Dedifferentiated amniotic fluid mesenchymal stem cell (primary cell): ENCODE measurements around the gene PGLYRP4.
"Not testable (repeated sequence)": the region's sequence is repeated elsewhere in the genome, so short reads cannot be mapped to it uniquely, and the experiment has no call there.

Source experiments
- DNase-seq: peaks from one replicate; pipeline ENCODE4 v3.0.0-alpha.2; 2016; ENCODE audit errors: extremely low spot score

Gene PGLYRP4

GRCh38 chr1:153337980-153338853 lies 10.4 kb downstream of the PGLYRP4 start:
- no peak for DNase-seq

GRCh38 chr1:153336650-153337049 lies 12.0 kb downstream of the PGLYRP4 start:
- DNase-seq = no peak

GRCh38 chr1:153333902-153334301 lies 14.7 kb downstream of the PGLYRP4 start:
- no peak for DNase-seq

- DNase-seq = no peak
Measured at GRCh38 chr1:153324912-153325311, 23.7 kb downstream of the PGLYRP4 start.

GRCh38 chr1:153322568-153322967 lies 26.1 kb downstream of the PGLYRP4 start:
- DNase-seq = no peak

- not testable (repeated sequence) for DNase-seq
Measured at GRCh38 chr1:153318145-153318544, 30.5 kb downstream of the PGLYRP4 start.

GRCh38 chr1:153316013-153316412 lies 32.6 kb downstream of the PGLYRP4 start:
- not testable (repeated sequence) for DNase-seq

- DNase-seq = not testable (repeated sequence)
Measured at GRCh38 chr1:153314388-153314787, 34.3 kb downstream of the PGLYRP4 start.

- DNase-seq = no peak
Measured at GRCh38 chr1:153313288-153313687, 35.4 kb downstream of the PGLYRP4 start.

- DNase-seq = no peak
Measured at GRCh38 chr1:153312570-153313186, 36.0 kb downstream of the PGLYRP4 start, which contains the start of gene PGLYRP3. Gene PGLYRP3 (minus strand): TSS chr1:153312952. CDS start chr1:153310665, 2,287 bp downstream.

GRCh38 chr1:153310526-153310925 lies 38.1 kb downstream of the PGLYRP4 start:
- DNase-seq = no peak

- DNase-seq = no peak
Measured at GRCh38 chr1:153309441-153309840, 39.2 kb downstream of the PGLYRP4 start.

- DNase-seq = no peak
Measured at GRCh38 chr1:153308540-153308939, 40.1 kb downstream of the PGLYRP4 start.

GRCh38 chr1:153307221-153307600 lies 41.4 kb downstream of the PGLYRP4 start:
- DNase-seq = no peak

- DNase-seq = no peak
Measured at GRCh38 chr1:153306303-153307220, 42.1 kb downstream of the PGLYRP4 start.

- no peak for DNase-seq
Measured at GRCh38 chr1:153305682-153306081, 43.0 kb downstream of the PGLYRP4 start.

- DNase-seq = no peak
Measured at GRCh38 chr1:153302308-153302707, 46.3 kb downstream of the PGLYRP4 start.

- no peak for DNase-seq
Measured at GRCh38 chr1:153293851-153294250, 54.8 kb downstream of the PGLYRP4 start.

- no peak for DNase-seq
Measured at GRCh38 chr1:153293480-153293775, 55.2 kb downstream of the PGLYRP4 start.

- no peak for DNase-seq
Measured at GRCh38 chr1:153292740-153293479, 55.7 kb downstream of the PGLYRP4 start.

- no peak for DNase-seq
Measured at GRCh38 chr1:153292185-153292584, 56.5 kb downstream of the PGLYRP4 start.

GRCh38 chr1:153291514-153291913 lies 57.1 kb downstream of the PGLYRP4 start:
- no peak for DNase-seq
